WTC11 (cell line): ENCODE measurements around the gene KLK2. TPM values are rescaled to one million over a fixed set of nuclear protein-coding genes. Genes with fewer than 3 reads are reported as not detected.

ENCODE experiments used
- ATAC-seq: fragments of 200-7000 bp; cut with Tn5 transposase; 2 replicates; pipeline ENCODE4 v1.10.0; 2021; ENCODE audit warnings: mild to moderate bottlenecking, moderate library complexity
- CTCF ChIA-PET: fragments of 300-600 bp; sonication (Branson Sonifier 250); formaldehyde crosslinking; loops from one replicate; lab custom pipeline; 2021; ENCODE audit warnings: antibody characterized with exemption; lab: Charles Lee
- POLR2A ChIA-PET: fragments of 350-600 bp; sonication (Branson Sonifier 250); formaldehyde crosslinking; loops from one replicate; lab custom pipeline; 2021; ENCODE audit warnings: antibody characterized with exemption; lab: Charles Lee
- DNase-seq: peaks from one replicate; pipeline ENCODE4 v3.0.0; 2021; ENCODE audit warnings: low spot score
- H3K27ac Mint-ChIP-seq: 2 replicates; pipeline ENCODE4 v1.8.0; 2021; ENCODE audit warnings: mixed read lengths
- H3K27me3 Mint-ChIP-seq: 2 replicates; pipeline ENCODE4 v1.8.0; 2021; ENCODE audit warnings: low read depth, mild to moderate bottlenecking, moderate library complexity, mixed read lengths
- H3K36me3 Mint-ChIP-seq: 2 replicates; pipeline ENCODE4 v1.8.0; 2021; ENCODE audit warnings: mixed read lengths
- H3K4me1 Mint-ChIP-seq: 2 replicates; pipeline ENCODE4 v1.8.0; 2022; ENCODE audit warnings: mixed read lengths
- H3K4me3 Mint-ChIP-seq: 2 replicates; pipeline ENCODE4 v1.8.0; 2021; ENCODE audit warnings: mild to moderate bottlenecking, moderate library complexity, mixed read lengths
- H3K9me3 Mint-ChIP-seq: 2 replicates; pipeline ENCODE4 v1.8.0; 2021; ENCODE audit warnings: mixed read lengths
- CBFB ChIP-seq: sonication (generic); formaldehyde crosslinking; IDR thresholded peaks from 2 replicates; pipeline ENCODE4 v1.8.1; 2022; ENCODE audit warnings: mild to moderate bottlenecking, low read depth, missing genetic modification reagents
- NFATC4 ChIP-seq: fragments of 250-450 bp; sonication (Bioruptor Pico); IDR thresholded peaks from 2 replicates; pipeline ENCODE4 v1.9.0; 2021; ENCODE audit warnings: mild to moderate bottlenecking
- NR2C2 ChIP-seq: sonication (generic); formaldehyde crosslinking; IDR thresholded peaks from 2 replicates; pipeline ENCODE4 v1.8.0; 2022; ENCODE audit warnings: mild to moderate bottlenecking, missing genetic modification reagents
- RORB ChIP-seq: fragments of 250-450 bp; sonication (Bioruptor Pico); IDR thresholded peaks from 2 replicates; pipeline ENCODE4 v1.9.0; 2021; ENCODE audit warnings: mild to moderate bottlenecking
- SMAD3 ChIP-seq: sonication (generic); formaldehyde crosslinking; IDR thresholded peaks from 2 replicates; pipeline ENCODE4 v1.8.0; 2022; ENCODE audit warnings: missing genetic modification reagents, mild to moderate bottlenecking, borderline replicate concordance
- ZNF121 ChIP-seq: sonication (generic); formaldehyde crosslinking; IDR thresholded peaks from 2 replicates; pipeline ENCODE4 v1.8.0; 2023; ENCODE audit warnings: missing genetic modification reagents
- ZNF138 ChIP-seq: sonication (generic); formaldehyde crosslinking; conservative IDR thresholded peaks from 2 replicates; pipeline ENCODE4 v1.8.1; 2022; ENCODE audit warnings: mild to moderate bottlenecking, moderate library complexity, missing genetic modification reagents
- ZNF263 ChIP-seq: sonication (generic); formaldehyde crosslinking; IDR thresholded peaks from 2 replicates; pipeline ENCODE4 v1.8.1; 2022; ENCODE audit warnings: low read depth, mild to moderate bottlenecking, moderate library complexity, missing genetic modification reagents
- ZNF396 ChIP-seq: fragments of 250-450 bp; sonication (Bioruptor Pico); IDR thresholded peaks from 2 replicates; pipeline ENCODE4 v1.8.0; 2021; ENCODE audit warnings: mild to moderate bottlenecking, moderate library complexity, borderline replicate concordance
- total RNA-seq: library from RNA; stranded (reverse); gene quantifications from 3 replicates; pipeline ENCODE4 v1.2.3, GENCODE V29; 2021
- TF ChIP-seq, protein P1 (sequence below): sonication (generic); formaldehyde crosslinking; IDR thresholded peaks from 2 replicates; pipeline ENCODE4 v1.8.0; 2023; ENCODE audit warnings: missing genetic modification reagents
- TF ChIP-seq, protein P2 (sequence below): sonication (generic); formaldehyde crosslinking; IDR thresholded peaks from 2 replicates; pipeline ENCODE4 v1.8.1; 2022; ENCODE audit warnings: low read depth, mild to moderate bottlenecking, moderate library complexity, missing genetic modification reagents, borderline replicate concordance
- TF ChIP-seq, protein P3 (sequence below): fragments of 250-450 bp; sonication (Bioruptor Pico); IDR thresholded peaks from 2 replicates; pipeline ENCODE4 v1.9.0; 2021; ENCODE audit warnings: mild to moderate bottlenecking
- TF ChIP-seq, protein P4 (sequence below): sonication (generic); formaldehyde crosslinking; IDR thresholded peaks from 2 replicates; pipeline ENCODE4 v1.8.1; 2022; ENCODE audit warnings: mild to moderate bottlenecking, moderate library complexity, missing genetic modification reagents
- TF ChIP-seq, protein P5 (sequence below): sonication (generic); formaldehyde crosslinking; IDR thresholded peaks from 2 replicates; pipeline ENCODE4 v1.8.0; 2022; ENCODE audit warnings: mild to moderate bottlenecking, missing genetic modification reagents
- TF ChIP-seq, protein P6 (sequence below): sonication (generic); formaldehyde crosslinking; IDR thresholded peaks from 2 replicates; pipeline ENCODE4 v1.8.0; 2023; ENCODE audit warnings: missing genetic modification reagents, mild to moderate bottlenecking, borderline replicate concordance
- TF ChIP-seq, protein P7 (sequence below): sonication (generic); formaldehyde crosslinking; IDR thresholded peaks from 2 replicates; pipeline ENCODE4 v1.8.0; 2022; ENCODE audit warnings: missing genetic modification reagents
- TF ChIP-seq, protein P8 (sequence below): sonication (generic); formaldehyde crosslinking; conservative IDR thresholded peaks from 2 replicates; pipeline ENCODE4 v1.8.1; 2022; ENCODE audit warnings: mild to moderate bottlenecking, missing genetic modification reagents
- TF ChIP-seq, protein P9 (sequence below): sonication (generic); formaldehyde crosslinking; IDR thresholded peaks from 2 replicates; pipeline ENCODE4 v1.8.1; 2023; ENCODE audit warnings: mild to moderate bottlenecking, missing genetic modification reagents
- TF ChIP-seq, protein P10 (sequence below): sonication (generic); formaldehyde crosslinking; IDR thresholded peaks from 2 replicates; pipeline ENCODE4 v1.8.1; 2023; ENCODE audit warnings: mild to moderate bottlenecking, missing genetic modification reagents, moderate library complexity

KLK2 gene
- total RNA-seq, 1 experiment from 2014 or later, result not detected

DNA sequence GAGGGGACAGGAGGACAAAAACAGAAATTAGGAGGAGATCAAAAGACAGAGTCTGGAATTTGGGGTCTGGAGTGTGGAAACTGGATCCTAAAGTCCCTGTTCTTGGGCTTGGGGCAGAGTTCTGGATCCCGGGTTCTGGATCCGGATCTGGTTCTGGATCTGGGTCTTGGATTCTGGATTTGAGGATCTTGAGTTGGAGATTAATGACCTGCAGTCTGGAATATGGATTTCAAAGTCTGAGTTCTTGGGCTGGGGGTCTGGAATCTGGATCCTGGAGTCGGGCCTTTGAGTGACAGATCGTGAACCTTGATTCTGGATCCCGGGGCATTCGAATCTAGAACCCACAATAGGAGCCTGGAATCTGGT is 39.5 kb upstream of the KLK2 start:
- H3K27me3 Mint-ChIP-seq, result peaks cover 55% of the 10 kb centered on the region
- H3K4me1 Mint-ChIP-seq, result peaks cover 21% of the 10 kb centered on the region
- no peaks in the 10 kb centered on the region for H3K9me3 Mint-ChIP-seq
- no peak overlapping the region for H3K4me3 Mint-ChIP-seq
- no peak overlapping the region for H3K27ac Mint-ChIP-seq
- no peak for TF ChIP-seq NFATC4 (CRISPR knock-in tag)
- TF ChIP-seq SMAD3 (CRISPR knock-in tag), result no peak
- TF ChIP-seq, protein P1, sequence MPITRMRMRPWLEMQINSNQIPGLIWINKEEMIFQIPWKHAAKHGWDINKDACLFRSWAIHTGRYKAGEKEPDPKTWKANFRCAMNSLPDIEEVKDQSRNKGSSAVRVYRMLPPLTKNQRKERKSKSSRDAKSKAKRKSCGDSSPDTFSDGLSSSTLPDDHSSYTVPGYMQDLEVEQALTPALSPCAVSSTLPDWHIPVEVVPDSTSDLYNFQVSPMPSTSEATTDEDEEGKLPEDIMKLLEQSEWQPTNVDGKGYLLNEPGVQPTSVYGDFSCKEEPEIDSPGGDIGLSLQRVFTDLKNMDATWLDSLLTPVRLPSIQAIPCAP, result no peak
- TF ChIP-seq NR2C2 (CRISPR knock-in tag), result no peak
- no peak for TF ChIP-seq ZNF263 (CRISPR knock-in tag)
- TF ChIP-seq, protein P2, sequence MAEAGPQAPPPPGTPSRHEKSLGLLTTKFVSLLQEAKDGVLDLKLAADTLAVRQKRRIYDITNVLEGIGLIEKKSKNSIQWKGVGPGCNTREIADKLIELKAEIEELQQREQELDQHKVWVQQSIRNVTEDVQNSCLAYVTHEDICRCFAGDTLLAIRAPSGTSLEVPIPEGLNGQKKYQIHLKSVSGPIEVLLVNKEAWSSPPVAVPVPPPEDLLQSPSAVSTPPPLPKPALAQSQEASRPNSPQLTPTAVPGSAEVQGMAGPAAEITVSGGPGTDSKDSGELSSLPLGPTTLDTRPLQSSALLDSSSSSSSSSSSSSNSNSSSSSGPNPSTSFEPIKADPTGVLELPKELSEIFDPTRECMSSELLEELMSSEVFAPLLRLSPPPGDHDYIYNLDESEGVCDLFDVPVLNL (CRISPR knock-in tag), result no peak
- TF ChIP-seq, protein P3, sequence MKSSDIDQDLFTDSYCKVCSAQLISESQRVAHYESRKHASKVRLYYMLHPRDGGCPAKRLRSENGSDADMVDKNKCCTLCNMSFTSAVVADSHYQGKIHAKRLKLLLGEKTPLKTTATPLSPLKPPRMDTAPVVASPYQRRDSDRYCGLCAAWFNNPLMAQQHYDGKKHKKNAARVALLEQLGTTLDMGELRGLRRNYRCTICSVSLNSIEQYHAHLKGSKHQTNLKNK (CRISPR knock-in tag), result no peak
- TF ChIP-seq ZNF396 (CRISPR knock-in tag), result no peak
- TF ChIP-seq, protein P4, sequence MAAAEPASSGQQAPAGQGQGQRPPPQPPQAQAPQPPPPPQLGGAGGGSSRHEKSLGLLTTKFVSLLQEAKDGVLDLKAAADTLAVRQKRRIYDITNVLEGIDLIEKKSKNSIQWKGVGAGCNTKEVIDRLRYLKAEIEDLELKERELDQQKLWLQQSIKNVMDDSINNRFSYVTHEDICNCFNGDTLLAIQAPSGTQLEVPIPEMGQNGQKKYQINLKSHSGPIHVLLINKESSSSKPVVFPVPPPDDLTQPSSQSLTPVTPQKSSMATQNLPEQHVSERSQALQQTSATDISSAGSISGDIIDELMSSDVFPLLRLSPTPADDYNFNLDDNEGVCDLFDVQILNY (CRISPR knock-in tag), result no peak
- TF ChIP-seq, protein P5, sequence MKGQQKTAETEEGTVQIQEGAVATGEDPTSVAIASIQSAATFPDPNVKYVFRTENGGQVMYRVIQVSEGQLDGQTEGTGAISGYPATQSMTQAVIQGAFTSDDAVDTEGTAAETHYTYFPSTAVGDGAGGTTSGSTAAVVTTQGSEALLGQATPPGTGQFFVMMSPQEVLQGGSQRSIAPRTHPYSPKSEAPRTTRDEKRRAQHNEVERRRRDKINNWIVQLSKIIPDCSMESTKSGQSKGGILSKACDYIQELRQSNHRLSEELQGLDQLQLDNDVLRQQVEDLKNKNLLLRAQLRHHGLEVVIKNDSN (CRISPR knock-in tag), result no peak
- TF ChIP-seq, protein P6, sequence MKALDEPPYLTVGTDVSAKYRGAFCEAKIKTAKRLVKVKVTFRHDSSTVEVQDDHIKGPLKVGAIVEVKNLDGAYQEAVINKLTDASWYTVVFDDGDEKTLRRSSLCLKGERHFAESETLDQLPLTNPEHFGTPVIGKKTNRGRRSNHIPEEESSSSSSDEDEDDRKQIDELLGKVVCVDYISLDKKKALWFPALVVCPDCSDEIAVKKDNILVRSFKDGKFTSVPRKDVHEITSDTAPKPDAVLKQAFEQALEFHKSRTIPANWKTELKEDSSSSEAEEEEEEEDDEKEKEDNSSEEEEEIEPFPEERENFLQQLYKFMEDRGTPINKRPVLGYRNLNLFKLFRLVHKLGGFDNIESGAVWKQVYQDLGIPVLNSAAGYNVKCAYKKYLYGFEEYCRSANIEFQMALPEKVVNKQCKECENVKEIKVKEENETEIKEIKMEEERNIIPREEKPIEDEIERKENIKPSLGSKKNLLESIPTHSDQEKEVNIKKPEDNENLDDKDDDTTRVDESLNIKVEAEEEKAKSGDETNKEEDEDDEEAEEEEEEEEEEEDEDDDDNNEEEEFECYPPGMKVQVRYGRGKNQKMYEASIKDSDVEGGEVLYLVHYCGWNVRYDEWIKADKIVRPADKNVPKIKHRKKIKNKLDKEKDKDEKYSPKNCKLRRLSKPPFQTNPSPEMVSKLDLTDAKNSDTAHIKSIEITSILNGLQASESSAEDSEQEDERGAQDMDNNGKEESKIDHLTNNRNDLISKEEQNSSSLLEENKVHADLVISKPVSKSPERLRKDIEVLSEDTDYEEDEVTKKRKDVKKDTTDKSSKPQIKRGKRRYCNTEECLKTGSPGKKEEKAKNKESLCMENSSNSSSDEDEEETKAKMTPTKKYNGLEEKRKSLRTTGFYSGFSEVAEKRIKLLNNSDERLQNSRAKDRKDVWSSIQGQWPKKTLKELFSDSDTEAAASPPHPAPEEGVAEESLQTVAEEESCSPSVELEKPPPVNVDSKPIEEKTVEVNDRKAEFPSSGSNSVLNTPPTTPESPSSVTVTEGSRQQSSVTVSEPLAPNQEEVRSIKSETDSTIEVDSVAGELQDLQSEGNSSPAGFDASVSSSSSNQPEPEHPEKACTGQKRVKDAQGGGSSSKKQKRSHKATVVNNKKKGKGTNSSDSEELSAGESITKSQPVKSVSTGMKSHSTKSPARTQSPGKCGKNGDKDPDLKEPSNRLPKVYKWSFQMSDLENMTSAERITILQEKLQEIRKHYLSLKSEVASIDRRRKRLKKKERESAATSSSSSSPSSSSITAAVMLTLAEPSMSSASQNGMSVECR (CRISPR knock-in tag), result no peak
- no peak for TF ChIP-seq ZNF138 (CRISPR knock-in tag)
- no peak for TF ChIP-seq RORB (CRISPR knock-in tag)
- no peak for TF ChIP-seq ZNF121 (CRISPR knock-in tag)
- no peak for TF ChIP-seq CBFB
- TF ChIP-seq, protein P7, sequence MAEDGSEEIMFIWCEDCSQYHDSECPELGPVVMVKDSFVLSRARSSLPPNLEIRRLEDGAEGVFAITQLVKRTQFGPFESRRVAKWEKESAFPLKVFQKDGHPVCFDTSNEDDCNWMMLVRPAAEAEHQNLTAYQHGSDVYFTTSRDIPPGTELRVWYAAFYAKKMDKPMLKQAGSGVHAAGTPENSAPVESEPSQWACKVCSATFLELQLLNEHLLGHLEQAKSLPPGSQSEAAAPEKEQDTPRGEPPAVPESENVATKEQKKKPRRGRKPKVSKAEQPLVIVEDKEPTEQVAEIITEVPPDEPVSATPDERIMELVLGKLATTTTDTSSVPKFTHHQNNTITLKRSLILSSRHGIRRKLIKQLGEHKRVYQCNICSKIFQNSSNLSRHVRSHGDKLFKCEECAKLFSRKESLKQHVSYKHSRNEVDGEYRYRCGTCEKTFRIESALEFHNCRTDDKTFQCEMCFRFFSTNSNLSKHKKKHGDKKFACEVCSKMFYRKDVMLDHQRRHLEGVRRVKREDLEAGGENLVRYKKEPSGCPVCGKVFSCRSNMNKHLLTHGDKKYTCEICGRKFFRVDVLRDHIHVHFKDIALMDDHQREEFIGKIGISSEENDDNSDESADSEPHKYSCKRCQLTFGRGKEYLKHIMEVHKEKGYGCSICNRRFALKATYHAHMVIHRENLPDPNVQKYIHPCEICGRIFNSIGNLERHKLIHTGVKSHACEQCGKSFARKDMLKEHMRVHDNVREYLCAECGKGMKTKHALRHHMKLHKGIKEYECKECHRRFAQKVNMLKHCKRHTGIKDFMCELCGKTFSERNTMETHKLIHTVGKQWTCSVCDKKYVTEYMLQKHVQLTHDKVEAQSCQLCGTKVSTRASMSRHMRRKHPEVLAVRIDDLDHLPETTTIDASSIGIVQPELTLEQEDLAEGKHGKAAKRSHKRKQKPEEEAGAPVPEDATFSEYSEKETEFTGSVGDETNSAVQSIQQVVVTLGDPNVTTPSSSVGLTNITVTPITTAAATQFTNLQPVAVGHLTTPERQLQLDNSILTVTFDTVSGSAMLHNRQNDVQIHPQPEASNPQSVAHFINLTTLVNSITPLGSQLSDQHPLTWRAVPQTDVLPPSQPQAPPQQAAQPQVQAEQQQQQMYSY (CRISPR knock-in tag), result no peak
- TF ChIP-seq, protein P8, sequence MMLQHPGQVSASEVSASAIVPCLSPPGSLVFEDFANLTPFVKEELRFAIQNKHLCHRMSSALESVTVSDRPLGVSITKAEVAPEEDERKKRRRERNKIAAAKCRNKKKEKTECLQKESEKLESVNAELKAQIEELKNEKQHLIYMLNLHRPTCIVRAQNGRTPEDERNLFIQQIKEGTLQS, result no peak
- TF ChIP-seq, protein P9, sequence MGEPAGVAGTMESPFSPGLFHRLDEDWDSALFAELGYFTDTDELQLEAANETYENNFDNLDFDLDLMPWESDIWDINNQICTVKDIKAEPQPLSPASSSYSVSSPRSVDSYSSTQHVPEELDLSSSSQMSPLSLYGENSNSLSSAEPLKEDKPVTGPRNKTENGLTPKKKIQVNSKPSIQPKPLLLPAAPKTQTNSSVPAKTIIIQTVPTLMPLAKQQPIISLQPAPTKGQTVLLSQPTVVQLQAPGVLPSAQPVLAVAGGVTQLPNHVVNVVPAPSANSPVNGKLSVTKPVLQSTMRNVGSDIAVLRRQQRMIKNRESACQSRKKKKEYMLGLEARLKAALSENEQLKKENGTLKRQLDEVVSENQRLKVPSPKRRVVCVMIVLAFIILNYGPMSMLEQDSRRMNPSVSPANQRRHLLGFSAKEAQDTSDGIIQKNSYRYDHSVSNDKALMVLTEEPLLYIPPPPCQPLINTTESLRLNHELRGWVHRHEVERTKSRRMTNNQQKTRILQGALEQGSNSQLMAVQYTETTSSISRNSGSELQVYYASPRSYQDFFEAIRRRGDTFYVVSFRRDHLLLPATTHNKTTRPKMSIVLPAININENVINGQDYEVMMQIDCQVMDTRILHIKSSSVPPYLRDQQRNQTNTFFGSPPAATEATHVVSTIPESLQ (CRISPR knock-in tag), result no peak
- TF ChIP-seq, protein P10, sequence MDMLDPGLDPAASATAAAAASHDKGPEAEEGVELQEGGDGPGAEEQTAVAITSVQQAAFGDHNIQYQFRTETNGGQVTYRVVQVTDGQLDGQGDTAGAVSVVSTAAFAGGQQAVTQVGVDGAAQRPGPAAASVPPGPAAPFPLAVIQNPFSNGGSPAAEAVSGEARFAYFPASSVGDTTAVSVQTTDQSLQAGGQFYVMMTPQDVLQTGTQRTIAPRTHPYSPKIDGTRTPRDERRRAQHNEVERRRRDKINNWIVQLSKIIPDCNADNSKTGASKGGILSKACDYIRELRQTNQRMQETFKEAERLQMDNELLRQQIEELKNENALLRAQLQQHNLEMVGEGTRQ (CRISPR knock-in tag), result no peak
- no peaks in the 10 kb centered on the region for H3K36me3 Mint-ChIP-seq
- no peak for DNase-seq
- ATAC-seq, result no peak
- CTCF ChIA-PET, result no interaction called here
- POLR2A ChIA-PET, result no interaction called here
